Mucosa of rectum (tissue), 2 donors: Measurements from ENCODE around the gene DLX2.

Source experiments
- H3K27ac ChIP-seq, 2 donors: one replicate each; pipeline ENCODE4 v1.7.0; 2013; ENCODE audit warnings: inconsistent platforms in 2 of 2, low read depth in 2 of 2, low read length in 2 of 2
- H3K27me3 ChIP-seq, 2 donors: one replicate each; pipeline ENCODE4 v1.7.0; 2013; ENCODE audit warnings: low read length in 2 of 2; ENCODE audit not compliant: control insufficient read depth in 2 of 2, insufficient read depth in 2 of 2
- H3K36me3 ChIP-seq, 2 donors: one replicate each; pipeline ENCODE4 v1.7.0; 2013; ENCODE audit warnings: low read length in 2 of 2; ENCODE audit not compliant: control insufficient read depth in 2 of 2, insufficient read depth in 2 of 2
- H3K4me1 ChIP-seq, 2 donors: one replicate each; pipeline ENCODE4 v1.7.0; 2013; ENCODE audit warnings: low read length in 2 of 2, mild to moderate bottlenecking in 1 of 2; ENCODE audit not compliant: control insufficient read depth in 2 of 2, insufficient read depth in 2 of 2
- H3K4me3 ChIP-seq, 2 donors: one replicate each; pipeline ENCODE4 v1.7.0; 2013; ENCODE audit warnings: low read length in 2 of 2
- H3K9ac ChIP-seq, 2 donors: one replicate each; pipeline ENCODE4 v1.7.0; 2013; ENCODE audit warnings: low read length in 2 of 2, low read depth in 1 of 2, mild to moderate bottlenecking in 1 of 2
- H3K9me3 ChIP-seq, 2 donors: one replicate each; pipeline ENCODE4 v1.7.0; 2013; ENCODE audit warnings: low read length in 2 of 2; ENCODE audit not compliant: control insufficient read depth in 2 of 2
- donor health status: healthy.
- donor health status: Normal muscosa, but diverticular disease.

The DLX2 gene

DNA sequence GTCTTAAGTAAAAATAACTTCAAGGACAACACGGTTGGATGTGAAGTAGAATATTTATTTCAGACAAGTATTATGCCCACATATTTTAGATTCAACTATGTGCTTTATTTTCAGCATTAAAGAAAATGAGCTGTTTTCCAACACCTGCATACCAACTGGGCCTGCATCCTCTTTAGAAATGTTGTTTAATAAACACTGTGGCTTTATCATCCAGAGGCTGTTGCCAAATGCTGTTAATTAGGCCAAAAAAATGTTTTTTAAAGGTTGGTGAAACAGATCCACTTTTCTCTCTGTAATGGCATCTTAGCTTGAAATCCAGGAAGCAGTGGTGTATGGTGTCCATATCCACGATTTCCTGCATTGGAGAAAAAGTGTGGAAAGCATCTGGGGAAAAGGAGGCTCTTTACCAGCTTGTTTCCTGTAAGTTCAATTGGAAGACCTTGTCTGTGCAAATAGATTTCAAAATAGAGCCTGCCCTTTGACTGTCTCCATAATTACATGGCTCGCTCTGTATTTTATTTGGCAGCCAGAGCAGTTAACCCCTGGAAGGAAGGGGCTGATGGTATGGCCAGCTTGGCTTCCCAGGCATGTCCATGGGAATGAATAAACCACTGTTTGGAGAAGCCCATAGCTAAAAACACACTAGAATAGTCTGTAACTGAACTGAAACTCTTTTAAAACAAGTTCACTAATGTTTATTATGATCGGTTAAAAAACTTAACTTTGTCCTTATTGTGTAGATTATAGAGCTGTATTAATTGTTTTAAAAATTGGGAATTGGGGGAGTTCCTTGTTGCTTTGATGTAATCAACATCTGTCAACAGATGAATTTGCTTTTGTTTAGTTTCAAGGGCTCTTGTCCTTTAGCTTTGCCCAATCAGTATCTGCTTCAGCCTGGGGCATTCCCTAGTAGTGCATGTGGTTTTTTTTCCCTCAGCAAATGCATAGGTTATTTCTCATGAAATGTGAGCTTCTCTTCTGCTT is 50.4 kb downstream of the DLX2 start:
- Histone ChIP-seq H3K36me3 (no peaks in the 10 kb centered on the region), H3K27me3 (no peaks in the 10 kb centered on the region), H3K9me3 (no peaks in the 10 kb centered on the region), H3K27ac (no peak overlapping the region), H3K4me3 (no peak overlapping the region), H3K4me1 (no peaks in the 10 kb centered on the region), H3K9ac (no peak overlapping the region)

DNA sequence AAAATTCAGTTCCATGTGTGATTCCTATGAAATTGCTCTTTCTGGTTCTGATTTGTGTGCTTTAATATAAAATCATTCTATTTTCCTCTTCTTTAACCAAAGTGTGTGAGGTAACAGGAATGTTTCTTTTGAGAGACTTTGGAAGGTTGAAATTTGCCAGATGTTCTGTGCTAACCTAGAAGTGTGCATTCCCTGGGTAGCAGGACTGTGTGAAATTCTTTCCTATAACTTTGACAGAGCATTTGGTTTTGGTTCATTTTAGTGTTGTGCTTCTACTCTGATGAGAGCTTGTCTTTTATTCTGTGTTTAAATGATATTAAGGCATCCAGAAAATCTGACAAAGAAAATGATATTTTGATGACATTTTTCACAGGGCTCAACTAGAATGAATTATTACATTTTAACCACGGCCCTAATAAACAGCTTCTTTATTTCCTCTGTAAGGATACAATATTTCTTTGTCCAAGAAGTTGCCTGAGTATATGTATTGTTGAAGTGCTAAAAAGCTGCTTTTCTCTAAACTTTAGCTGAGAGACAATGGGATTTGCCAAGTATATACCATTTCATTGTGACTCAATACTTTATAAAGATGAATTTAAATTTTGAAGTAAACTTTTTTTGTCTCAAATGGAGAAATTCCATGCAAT is 52.1 kb downstream of the DLX2 start:
- Histone ChIP-seq H3K4me3 (no peak overlapping the region), H3K27me3 (no peaks in the 10 kb centered on the region), H3K9ac (no peak overlapping the region), H3K4me1 (no peaks in the 10 kb centered on the region), H3K36me3 (no peaks in the 10 kb centered on the region), H3K27ac (no peak overlapping the region), H3K9me3 (no peaks in the 10 kb centered on the region)

DNA sequence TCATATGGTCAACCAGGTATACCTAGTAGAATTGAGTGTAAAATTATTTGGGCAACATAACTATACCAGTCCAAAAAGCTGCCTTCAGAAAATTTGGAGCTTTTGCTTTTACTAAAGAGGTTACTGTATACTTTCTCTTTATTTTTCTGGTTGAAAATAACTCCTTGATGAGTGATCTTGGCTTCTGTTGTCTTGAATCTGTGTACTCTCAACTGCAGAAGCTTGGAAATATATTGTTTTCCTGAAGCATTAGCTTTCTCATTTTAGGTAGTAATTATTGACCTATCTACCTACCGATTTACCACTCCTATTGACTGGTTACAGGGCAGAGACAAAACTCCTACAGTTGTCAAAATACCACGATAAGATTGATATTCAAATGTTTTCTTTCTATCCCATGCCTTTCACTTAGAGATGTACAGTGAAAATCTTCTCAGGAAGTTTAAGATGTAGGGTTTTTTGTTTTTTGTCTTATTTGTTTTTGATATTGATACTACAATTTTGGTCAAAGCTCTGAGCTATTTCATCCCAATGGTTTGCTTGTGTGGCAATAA is 53.1 kb downstream of the DLX2 start:
- Histone ChIP-seq H3K27me3 (no peaks in the 10 kb centered on the region), H3K4me1 (no peaks in the 10 kb centered on the region), H3K4me3 (no peak overlapping the region), H3K27ac (no peak overlapping the region), H3K36me3 (no peaks in the 10 kb centered on the region), H3K9ac (no peak overlapping the region), H3K9me3 (no peaks in the 10 kb centered on the region)
